WI38 (cell line): ENCODE measurements around the gene ACP2.

ENCODE experiments used
- H3K4me3 ChIP-seq: 2 replicates; pipeline ENCODE4 v1.5.1; 2011; ENCODE audit warnings: low read depth, mild to moderate bottlenecking, control low read depth, low read length
- CTCF ChIP-seq: IDR thresholded peaks from 2 replicates; pipeline ENCODE4 v1.5.1; 2012; ENCODE audit warnings: low read depth, mild to moderate bottlenecking, control low read depth, low read length

ACP2 gene

GRCh38 chr11:47233989-47234668, 14.5 kb downstream of the ACP2 start:
- peak; percentile 52; the same call in 1 of the 2 replicates for TF ChIP-seq CTCF
- peak overlapping the region; percentile 27 for H3K4me3 ChIP-seq

- no peak overlapping the region for H3K4me3 ChIP-seq
- TF ChIP-seq CTCF: no peak
Observed at GRCh38 chr11:47233051-47233450, 15.6 kb downstream of the ACP2 start.

- TF ChIP-seq CTCF: no peak
- H3K4me3 ChIP-seq: no peak overlapping the region
Observed at GRCh38 chr11:47229161-47229560, 19.5 kb downstream of the ACP2 start.

GRCh38 chr11:47225552-47226400, 22.8 kb downstream of the ACP2 start:
- no peak overlapping the region for H3K4me3 ChIP-seq
- TF ChIP-seq CTCF: no peak

- H3K4me3 ChIP-seq: no peak overlapping the region
- TF ChIP-seq CTCF: no peak
Observed at GRCh38 chr11:47222696-47223095, 25.9 kb downstream of the ACP2 start.

GRCh38 chr11:47220401-47220821, 28.2 kb downstream of the ACP2 start:
- no peak overlapping the region for H3K4me3 ChIP-seq
- no peak for TF ChIP-seq CTCF
